HG02884 (cell line): ENCODE data around the gene SKA2.
"Not testable (repeated sequence)": the region's sequence is repeated elsewhere in the genome, so short reads cannot be mapped to it uniquely, and the experiment has no call there.

Experiments used
- ATAC-seq: cut with Tn5 transposase; IDR thresholded peaks from one replicate; pipeline ENCODE4 v1.9.1; 2021; ENCODE audit warnings: mild to moderate bottlenecking, moderate library complexity; ENCODE audit not compliant: unreplicated experiment

SKA2 gene

GRCh38 chr17:59105852-59106462 is 49.0 kb downstream of the SKA2 start:
- ATAC-seq = peak; percentile 13

- no peak for ATAC-seq
These were observed 53.8 kb downstream of the SKA2 start for GRCh38 chr17:59101178-59101577.

- no peak for ATAC-seq
These were observed 57.1 kb downstream of the SKA2 start for GRCh38 chr17:59097876-59098275.

- no peak for ATAC-seq
These were observed 60.0 kb downstream of the SKA2 start for GRCh38 chr17:59094861-59095530.

GRCh38 chr17:59093702-59094231 is 61.2 kb downstream of the SKA2 start:
- ATAC-seq = no peak

GRCh38 chr17:59093145-59093701 is 61.8 kb downstream of the SKA2 start:
- ATAC-seq = no peak

- not testable (repeated sequence) for ATAC-seq
These were observed 64.4 kb downstream of the SKA2 start for GRCh38 chr17:59090593-59090992.

GRCh38 chr17:59084154-59084553 is 70.8 kb downstream of the SKA2 start:
- no peak for ATAC-seq

GRCh38 chr17:59074494-59074893 is 80.5 kb downstream of the SKA2 start:
- ATAC-seq = no peak

GRCh38 chr17:59073972-59074371 is 81.0 kb downstream of the SKA2 start:
- no peak for ATAC-seq

GRCh38 chr17:59069856-59070255 is 85.1 kb downstream of the SKA2 start:
- ATAC-seq = no peak

GRCh38 chr17:59067756-59068155 is 87.2 kb downstream of the SKA2 start:
- no peak for ATAC-seq

- no peak for ATAC-seq
These were observed 87.6 kb downstream of the SKA2 start for GRCh38 chr17:59067340-59067739.

- ATAC-seq = no peak
These were observed 92.5 kb downstream of the SKA2 start for GRCh38 chr17:59062509-59062908.
